HepG2 (cell line): ENCODE measurements around the gene TTC39C. TPM values are rescaled to one million over a fixed set of nuclear protein-coding genes. Genes with fewer than 3 reads are reported as not detected.

ENCODE experiments used
- ATAC-seq: fragments of 200-7000 bp; cut with Tn5 transposase; 3 replicates; pipeline ENCODE4 v1.9.1; 2020; ENCODE audit warnings: mild to moderate bottlenecking, moderate library complexity
- BruUV-seq: library from RNA; stranded (reverse); fragments of 400-500 nt; replicated peaks from 2 replicates; lab custom pipeline; 2021; lab: Mats Ljungman, UMichigan
- CTCF ChIA-PET: fragments of 300-600 bp; formaldehyde crosslinking; extraction: SDS; loops from one replicate; lab custom pipeline; 2021; ENCODE audit warnings: low total read pairs, inconsistent platforms, low intra/inter-chr PET ratio; lab: Yijun Ruan, JAX
- POLR2A ChIA-PET: fragments of 350-600 bp; sonication (Branson Sonifier 250); formaldehyde crosslinking; loops from one replicate; lab custom pipeline; 2020; ENCODE audit warnings: antibody characterized with exemption, inconsistent platforms; lab: Yijun Ruan, JAX
- DNase-seq: peaks from one replicate; pipeline ENCODE4 v3.0.0-alpha.2; 2015; ENCODE audit warnings: low spot score
- FAIRE-seq: peaks from 3 replicates; lab custom pipeline; 2011; peaks lifted over from hg19 to GRCh38; lab: Jason Lieb, UNC
- H2AFZ ChIP-seq: one replicate; pipeline ENCODE4 v1.6.1; 2011; ENCODE audit warnings: low read length, inconsistent platforms
- H3K27ac ChIP-seq: fragments of 300-600 bp; 3 replicates; pipeline ENCODE4 v1.8.0; 2011; ENCODE audit warnings: mixed run types, mild to moderate bottlenecking, mixed read lengths, low read length, inconsistent platforms; ENCODE audit not compliant: insufficient read depth; ENCODE audit errors: extremely low read length
- H3K27me3 ChIP-seq, 2 experiments: fragments of 200-600 bp in 1 of 2; 2 replicates in 1 of 2; 3 replicates in 1 of 2; pipeline versions ENCODE4 v1.6.0 to v1.8.0; 2011; ENCODE audit warnings: low read length in 2 of 2, mild to moderate bottlenecking in 2 of 2, moderate library complexity in 2 of 2, inconsistent platforms in 1 of 2; ENCODE audit not compliant: insufficient read depth in 2 of 2, control insufficient read depth in 1 of 2
- H3K36me3 ChIP-seq, 2 experiments: fragments of 200-600 bp in 1 of 2; replicated peaks in 1 of 2; 2 replicates in 1 of 2; 3 replicates in 1 of 2; pipeline versions ENCODE4 v1.5.1 to v1.8.0; 2011; ENCODE audit warnings: low read length in 2 of 2, inconsistent platforms in 1 of 2; ENCODE audit not compliant: insufficient read depth in 2 of 2, control insufficient read depth in 1 of 2
- H3K4me1 ChIP-seq: 2 replicates; pipeline ENCODE4 v1.5.1; 2012; ENCODE audit warnings: low read length, inconsistent platforms; ENCODE audit not compliant: insufficient read depth
- H3K4me2 ChIP-seq: 2 replicates; pipeline ENCODE4 v1.6.0; 2011; ENCODE audit warnings: low read depth, low read length, inconsistent platforms
- H3K4me3 ChIP-seq, 3 experiments: fragments of 200-600 bp in 1 of 3; sonication (generic), shearing (Covaris generic) in 1 of 3; replicated peaks in 1 of 3; 2 replicates each; pipeline ENCODE4 v1.5.1; 2011 to 2016; ENCODE audit warnings: low read length in 3 of 3, inconsistent platforms in 2 of 3, low read depth in 2 of 3, mild to moderate bottlenecking in 2 of 3, control low read depth in 1 of 3, mixed read lengths in 1 of 3; ENCODE audit not compliant: insufficient read depth in 1 of 3
- H3K79me2 ChIP-seq: one replicate; pipeline ENCODE4 v1.6.1; 2011; ENCODE audit warnings: low read length, inconsistent platforms; ENCODE audit not compliant: insufficient read depth
- H3K9ac ChIP-seq: 2 replicates; pipeline ENCODE4 v1.6.0; 2011; ENCODE audit warnings: mild to moderate bottlenecking, low read depth, low read length, inconsistent platforms; ENCODE audit not compliant: insufficient read depth
- H3K9me3 ChIP-seq: 2 replicates; pipeline ENCODE4 v1.5.1; 2012; ENCODE audit warnings: mild to moderate bottlenecking, low read length
- H4K20me1 ChIP-seq: 2 replicates; pipeline ENCODE4 v1.6.0; 2011; ENCODE audit warnings: inconsistent platforms, mild to moderate bottlenecking, low read length, moderate library complexity; ENCODE audit not compliant: insufficient read depth
- CEBPG ChIP-seq: IDR thresholded peaks from 2 replicates; pipeline ENCODE4 v1.6.1; 2016
- NFE2L2 ChIP-seq: fragments of 150-350 bp; IDR thresholded peaks from 2 replicates; pipeline ENCODE4 v1.6.1; 2014; ENCODE audit warnings: low read length
- ZNF160 ChIP-seq: sonication (generic); formaldehyde crosslinking; IDR thresholded peaks from 2 replicates; pipeline ENCODE4 v1.8.0; 2022; ENCODE audit warnings: mild to moderate bottlenecking, inconsistent platforms, missing genetic modification reagents
- ZNF431 ChIP-seq: sonication (generic); formaldehyde crosslinking; IDR thresholded peaks from 2 replicates; pipeline ENCODE4 v1.9.0; 2022; ENCODE audit warnings: missing genetic modification reagents, low read depth, mild to moderate bottlenecking, borderline replicate concordance
- ZNF468 ChIP-seq: sonication (generic); formaldehyde crosslinking; IDR thresholded peaks from 2 replicates; pipeline ENCODE4 v1.8.0; 2022; ENCODE audit warnings: mild to moderate bottlenecking, moderate library complexity, missing genetic modification reagents
- WGBS: methylation state at CpG from one replicate; pipeline ENCODE4 v1.1.6; 2017; ENCODE audit warnings: low lambda C conversion rate; 5-methylcytosine and 5-hydroxymethylcytosine counted together
- in situ Hi-C: cut with HindIII; loops from 2 replicates; pipeline ENCODE4 v1.10.0; 2017; ENCODE audit warnings: low pct_unique_long_range_greater_than_20kb; ENCODE audit not compliant: extremely low pct_ligation_motif_present
- intact Hi-C: fragments of 100-400 bp; cut with micrococcal nuclease; formaldehyde crosslinking; loops from one replicate; pipeline ENCODE4 v1.10.0; 2022; ENCODE audit not compliant: unreplicated experiment
- polyA plus RNA-seq, 8 experiments: library from polyadenylated mRNA; depleted of rRNA in 3 of 8; stranded (reverse) in 7 of 8; unstranded in 1 of 8; fragments of >200 nt; fragmentation: Illumina TruSeq in 4 of 8; extraction: Trizol in 4 of 8; gene quantifications; 2 replicates each; pipeline versions ENCODE4 v1.2.1 to v1.2.3, GENCODE V29; 2011 to 2016; ENCODE audit warnings: low read depth in 4 of 8, missing spikeins in 1 of 8, mixed read lengths in 1 of 8; ENCODE audit not compliant: insufficient read depth in 1 of 8
- total RNA-seq, 5 experiments: library from RNA; depleted of rRNA; stranded (reverse); fragments of >200 nt; fragmentation: Illumina TruSeq; extraction: Trizol; gene quantifications; 2 replicates each; pipeline ENCODE4 v1.2.3, GENCODE V29; 2016; ENCODE audit warnings: low read depth in 1 of 5
- TF ChIP-seq, protein P1 (sequence below): sonication (generic); formaldehyde crosslinking; IDR thresholded peaks from 2 replicates; pipeline ENCODE4 v1.4.0; 2020; ENCODE audit warnings: mild to moderate bottlenecking, missing genetic modification reagents
- TF ChIP-seq, protein P2 (sequence below): sonication (generic); formaldehyde crosslinking; IDR thresholded peaks from 2 replicates; pipeline ENCODE4 v1.4.0; 2020; ENCODE audit warnings: missing genetic modification reagents, borderline replicate concordance
- TF ChIP-seq, protein P3 (sequence below): sonication (generic); formaldehyde crosslinking; IDR thresholded peaks from 2 replicates; pipeline ENCODE4 v1.4.0; 2020; ENCODE audit warnings: missing genetic modification reagents, mild to moderate bottlenecking, borderline replicate concordance

TTC39C gene
- total and polyA plus RNA-seq, 2 of the 13 experiments (the other 11 are each of a cell fraction or from before 2014, with no cell fraction given), result 19.1 to 25.9 TPM

DNA sequence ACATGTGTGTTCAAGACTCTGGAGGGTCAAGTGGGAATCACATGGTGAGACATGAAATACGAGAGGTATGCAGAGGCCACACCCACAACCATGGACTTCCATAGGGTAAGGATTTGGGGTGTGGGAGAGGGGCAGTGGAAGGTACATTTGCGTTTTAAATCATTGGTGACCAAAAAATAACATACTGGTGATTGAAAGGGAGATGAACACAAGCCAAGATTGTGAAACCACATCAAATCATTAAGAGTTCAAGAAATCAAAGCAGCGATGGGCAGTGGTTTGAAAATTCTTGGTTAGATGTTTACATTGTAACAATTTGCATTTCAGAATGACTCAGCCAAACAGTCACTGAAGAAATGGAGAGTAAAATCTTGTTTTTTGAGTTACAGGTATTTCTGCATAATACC lies 122.4 kb downstream of the TTC39C start:
- peak; percentile 66 for TF ChIP-seq NFE2L2
- TF ChIP-seq, protein P1, sequence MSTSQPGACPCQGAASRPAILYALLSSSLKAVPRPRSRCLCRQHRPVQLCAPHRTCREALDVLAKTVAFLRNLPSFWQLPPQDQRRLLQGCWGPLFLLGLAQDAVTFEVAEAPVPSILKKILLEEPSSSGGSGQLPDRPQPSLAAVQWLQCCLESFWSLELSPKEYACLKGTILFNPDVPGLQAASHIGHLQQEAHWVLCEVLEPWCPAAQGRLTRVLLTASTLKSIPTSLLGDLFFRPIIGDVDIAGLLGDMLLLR (CRISPR knock-in tag), result no peak
- no peak for DNase-seq
- Histone ChIP-seq H3K4me2 (no peak overlapping the region), H3K36me3 (peaks cover 0 to 3% of the 10 kb centered on the region in 2 experiments; a peak in 1 of 5 replicates), H3K79me2 (no peaks in the 10 kb centered on the region), H3K9ac (no peak overlapping the region), H2AFZ (no peak overlapping the region), H3K4me1 (peaks cover 9% of the 10 kb centered on the region), H3K9me3 (no peaks in the 10 kb centered on the region), H3K4me3 (no peak overlapping the region), H3K27ac (no peak overlapping the region), H4K20me1 (no peaks in the 10 kb centered on the region), H3K27me3 (0 out of 5 replicates have a peak, but pooled peaks cover 0 to 3% of the 10 kb centered on the region in 2 experiments)
- in situ Hi-C loops, result no loop called here
- ChIA-PET POLR2A (no interaction called here), CTCF (no interaction called here)
- FAIRE-seq, result no peak
- 49% methylated on average over 3 of the region's 3 CpGs for WGBS
- intact Hi-C loops, result no loop called here
- BruUV-seq, result no TSS peak
- ATAC-seq, result no peak

DNA sequence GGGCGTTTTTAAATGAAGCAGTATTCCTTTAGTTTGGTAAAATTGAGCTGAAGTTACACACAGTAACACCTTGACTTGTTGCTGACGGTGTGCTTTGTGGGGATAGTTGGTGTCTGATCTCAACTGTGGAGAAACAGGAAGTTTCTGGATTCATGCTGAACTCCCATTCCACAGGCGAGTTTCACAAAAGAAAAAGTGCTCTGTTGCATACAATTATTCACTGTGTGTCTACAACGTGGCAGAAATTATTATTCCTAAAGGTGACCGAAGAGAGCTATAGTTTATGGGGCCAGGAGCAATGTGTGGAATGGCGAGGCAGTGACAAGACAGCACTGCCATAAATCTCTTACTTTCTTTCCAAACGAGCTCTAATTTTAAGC lies 123.8 kb downstream of the TTC39C start:
- BruUV-seq, result no TSS peak
- Histone ChIP-seq H4K20me1 (no peaks in the 10 kb centered on the region), H3K27me3 (0 out of 5 replicates have a peak, but pooled peaks cover 0 to 3% of the 10 kb centered on the region in 2 experiments), H3K36me3 (no peaks in the 10 kb centered on the region), H3K9me3 (no peaks in the 10 kb centered on the region), H3K4me1 (peaks cover 9% of the 10 kb centered on the region), H3K79me2 (no peaks in the 10 kb centered on the region), H3K9ac (no peak overlapping the region), H3K4me2 (peak overlapping the region; percentile 79), H3K4me3 (peak overlapping the region; percentile 46 to 66 (median 53)), H2AFZ (peak overlapping the region; percentile 97), H3K27ac (no peak overlapping the region)
- POLR2A ChIA-PET, result no interaction called here
- intact Hi-C loops (no loop called here), in situ Hi-C loops (no loop called here)
- FAIRE-seq, result no peak
- peak; percentile 53 for ATAC-seq
- WGBS, result 23% methylated on average over 5 of the region's 7 CpGs
- CTCF ChIA-PET, result no interaction called here
- no peak for DNase-seq
- TF ChIP-seq, protein P2, sequence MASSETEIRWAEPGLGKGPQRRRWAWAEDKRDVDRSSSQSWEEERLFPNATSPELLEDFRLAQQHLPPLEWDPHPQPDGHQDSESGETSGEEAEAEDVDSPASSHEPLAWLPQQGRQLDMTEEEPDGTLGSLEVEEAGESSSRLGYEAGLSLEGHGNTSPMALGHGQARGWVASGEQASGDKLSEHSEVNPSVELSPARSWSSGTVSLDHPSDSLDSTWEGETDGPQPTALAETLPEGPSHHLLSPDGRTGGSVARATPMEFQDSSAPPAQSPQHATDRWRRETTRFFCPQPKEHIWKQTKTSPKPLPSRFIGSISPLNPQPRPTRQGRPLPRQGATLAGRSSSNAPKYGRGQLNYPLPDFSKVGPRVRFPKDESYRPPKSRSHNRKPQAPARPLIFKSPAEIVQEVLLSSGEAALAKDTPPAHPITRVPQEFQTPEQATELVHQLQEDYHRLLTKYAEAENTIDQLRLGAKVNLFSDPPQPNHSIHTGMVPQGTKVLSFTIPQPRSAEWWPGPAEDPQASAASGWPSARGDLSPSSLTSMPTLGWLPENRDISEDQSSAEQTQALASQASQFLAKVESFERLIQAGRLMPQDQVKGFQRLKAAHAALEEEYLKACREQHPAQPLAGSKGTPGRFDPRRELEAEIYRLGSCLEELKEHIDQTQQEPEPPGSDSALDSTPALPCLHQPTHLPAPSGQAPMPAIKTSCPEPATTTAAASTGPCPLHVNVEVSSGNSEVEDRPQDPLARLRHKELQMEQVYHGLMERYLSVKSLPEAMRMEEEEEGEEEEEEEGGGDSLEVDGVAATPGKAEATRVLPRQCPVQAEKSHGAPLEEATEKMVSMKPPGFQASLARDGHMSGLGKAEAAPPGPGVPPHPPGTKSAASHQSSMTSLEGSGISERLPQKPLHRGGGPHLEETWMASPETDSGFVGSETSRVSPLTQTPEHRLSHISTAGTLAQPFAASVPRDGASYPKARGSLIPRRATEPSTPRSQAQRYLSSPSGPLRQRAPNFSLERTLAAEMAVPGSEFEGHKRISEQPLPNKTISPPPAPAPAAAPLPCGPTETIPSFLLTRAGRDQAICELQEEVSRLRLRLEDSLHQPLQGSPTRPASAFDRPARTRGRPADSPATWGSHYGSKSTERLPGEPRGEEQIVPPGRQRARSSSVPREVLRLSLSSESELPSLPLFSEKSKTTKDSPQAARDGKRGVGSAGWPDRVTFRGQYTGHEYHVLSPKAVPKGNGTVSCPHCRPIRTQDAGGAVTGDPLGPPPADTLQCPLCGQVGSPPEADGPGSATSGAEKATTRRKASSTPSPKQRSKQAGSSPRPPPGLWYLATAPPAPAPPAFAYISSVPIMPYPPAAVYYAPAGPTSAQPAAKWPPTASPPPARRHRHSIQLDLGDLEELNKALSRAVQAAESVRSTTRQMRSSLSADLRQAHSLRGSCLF (CRISPR knock-in tag), result no peak
- TF ChIP-seq ZNF468, result no peak
- TF ChIP-seq CEBPG (CRISPR knock-in tag), result no peak
- TF ChIP-seq ZNF160 (CRISPR knock-in tag), result no peak
- TF ChIP-seq, protein P3, sequence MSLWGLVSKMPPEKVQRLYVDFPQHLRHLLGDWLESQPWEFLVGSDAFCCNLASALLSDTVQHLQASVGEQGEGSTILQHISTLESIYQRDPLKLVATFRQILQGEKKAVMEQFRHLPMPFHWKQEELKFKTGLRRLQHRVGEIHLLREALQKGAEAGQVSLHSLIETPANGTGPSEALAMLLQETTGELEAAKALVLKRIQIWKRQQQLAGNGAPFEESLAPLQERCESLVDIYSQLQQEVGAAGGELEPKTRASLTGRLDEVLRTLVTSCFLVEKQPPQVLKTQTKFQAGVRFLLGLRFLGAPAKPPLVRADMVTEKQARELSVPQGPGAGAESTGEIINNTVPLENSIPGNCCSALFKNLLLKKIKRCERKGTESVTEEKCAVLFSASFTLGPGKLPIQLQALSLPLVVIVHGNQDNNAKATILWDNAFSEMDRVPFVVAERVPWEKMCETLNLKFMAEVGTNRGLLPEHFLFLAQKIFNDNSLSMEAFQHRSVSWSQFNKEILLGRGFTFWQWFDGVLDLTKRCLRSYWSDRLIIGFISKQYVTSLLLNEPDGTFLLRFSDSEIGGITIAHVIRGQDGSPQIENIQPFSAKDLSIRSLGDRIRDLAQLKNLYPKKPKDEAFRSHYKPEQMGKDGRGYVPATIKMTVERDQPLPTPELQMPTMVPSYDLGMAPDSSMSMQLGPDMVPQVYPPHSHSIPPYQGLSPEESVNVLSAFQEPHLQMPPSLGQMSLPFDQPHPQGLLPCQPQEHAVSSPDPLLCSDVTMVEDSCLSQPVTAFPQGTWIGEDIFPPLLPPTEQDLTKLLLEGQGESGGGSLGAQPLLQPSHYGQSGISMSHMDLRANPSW, result no peak
- TF ChIP-seq ZNF431 (CRISPR knock-in tag), result no peak
